Germinal center (tissue), 1 donor: ENCODE measurements around the gene MYO3B.

Experiments
- DNase-seq: peaks from one replicate; pipeline ENCODE4 v3.0.0; 2012; ENCODE audit warnings: mixed read lengths, low spot score

Gene MYO3B, protein sequence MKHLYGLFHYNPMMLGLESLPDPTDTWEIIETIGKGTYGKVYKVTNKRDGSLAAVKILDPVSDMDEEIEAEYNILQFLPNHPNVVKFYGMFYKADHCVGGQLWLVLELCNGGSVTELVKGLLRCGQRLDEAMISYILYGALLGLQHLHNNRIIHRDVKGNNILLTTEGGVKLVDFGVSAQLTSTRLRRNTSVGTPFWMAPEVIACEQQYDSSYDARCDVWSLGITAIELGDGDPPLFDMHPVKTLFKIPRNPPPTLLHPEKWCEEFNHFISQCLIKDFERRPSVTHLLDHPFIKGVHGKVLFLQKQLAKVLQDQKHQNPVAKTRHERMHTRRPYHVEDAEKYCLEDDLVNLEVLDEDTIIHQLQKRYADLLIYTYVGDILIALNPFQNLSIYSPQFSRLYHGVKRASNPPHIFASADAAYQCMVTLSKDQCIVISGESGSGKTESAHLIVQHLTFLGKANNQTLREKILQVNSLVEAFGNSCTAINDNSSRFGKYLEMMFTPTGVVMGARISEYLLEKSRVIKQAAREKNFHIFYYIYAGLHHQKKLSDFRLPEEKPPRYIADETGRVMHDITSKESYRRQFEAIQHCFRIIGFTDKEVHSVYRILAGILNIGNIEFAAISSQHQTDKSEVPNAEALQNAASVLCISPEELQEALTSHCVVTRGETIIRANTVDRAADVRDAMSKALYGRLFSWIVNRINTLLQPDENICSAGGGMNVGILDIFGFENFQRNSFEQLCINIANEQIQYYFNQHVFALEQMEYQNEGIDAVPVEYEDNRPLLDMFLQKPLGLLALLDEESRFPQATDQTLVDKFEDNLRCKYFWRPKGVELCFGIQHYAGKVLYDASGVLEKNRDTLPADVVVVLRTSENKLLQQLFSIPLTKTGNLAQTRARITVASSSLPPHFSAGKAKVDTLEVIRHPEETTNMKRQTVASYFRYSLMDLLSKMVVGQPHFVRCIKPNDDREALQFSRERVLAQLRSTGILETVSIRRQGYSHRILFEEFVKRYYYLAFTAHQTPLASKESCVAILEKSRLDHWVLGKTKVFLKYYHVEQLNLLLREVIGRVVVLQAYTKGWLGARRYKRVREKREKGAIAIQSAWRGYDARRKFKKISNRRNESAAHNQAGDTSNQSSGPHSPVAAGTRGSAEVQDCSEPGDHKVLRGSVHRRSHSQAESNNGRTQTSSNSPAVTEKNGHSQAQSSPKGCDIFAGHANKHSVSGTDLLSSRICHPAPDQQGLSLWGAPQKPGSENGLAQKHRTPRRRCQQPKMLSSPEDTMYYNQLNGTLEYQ (N-terminal part only)

DNA sequence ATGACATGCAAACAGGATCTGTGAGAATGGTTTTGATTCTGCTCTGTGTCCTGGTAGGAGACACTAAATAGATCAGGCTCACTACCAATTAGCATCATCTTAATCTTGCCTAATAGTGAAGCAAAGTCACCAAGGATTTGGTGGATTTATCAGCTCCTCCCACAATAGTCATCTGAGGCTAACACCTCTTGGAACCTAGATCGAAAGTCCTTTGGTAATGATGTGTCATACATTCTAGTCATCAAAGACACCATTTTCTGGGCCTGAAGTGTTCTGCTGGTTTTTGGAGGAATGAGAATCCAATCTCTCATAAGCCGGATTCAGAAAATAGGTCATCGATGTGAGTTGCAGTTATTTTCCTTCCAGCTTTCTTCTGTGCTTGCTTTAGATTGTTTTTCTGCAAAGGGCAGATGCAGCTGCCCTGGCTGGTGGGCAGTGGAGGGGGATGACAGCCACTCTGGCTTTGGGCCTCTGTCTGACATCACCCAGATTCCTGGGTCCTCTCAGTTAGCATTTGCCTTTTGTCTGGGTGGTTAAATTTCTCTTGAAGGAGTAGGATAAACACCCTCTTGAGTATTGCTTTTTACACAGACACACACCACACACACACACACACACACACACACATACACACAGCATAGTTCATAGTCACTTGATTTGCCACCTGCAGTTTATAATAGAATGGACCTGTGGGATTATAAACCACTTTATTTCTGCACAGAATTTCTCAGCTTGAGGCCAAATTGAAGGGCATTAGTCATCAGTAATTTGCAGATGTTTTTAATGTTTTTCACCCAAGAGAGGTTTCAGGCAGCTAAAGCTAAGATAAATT is at the start of gene MYO3B:
Gene MYO3B, plus strand, starts transcription at position 198 of the 832 bp plus-strand sequence. Its CDS starts 141 bp downstream, at position 339.
- DNase-seq: no peak

DNA sequence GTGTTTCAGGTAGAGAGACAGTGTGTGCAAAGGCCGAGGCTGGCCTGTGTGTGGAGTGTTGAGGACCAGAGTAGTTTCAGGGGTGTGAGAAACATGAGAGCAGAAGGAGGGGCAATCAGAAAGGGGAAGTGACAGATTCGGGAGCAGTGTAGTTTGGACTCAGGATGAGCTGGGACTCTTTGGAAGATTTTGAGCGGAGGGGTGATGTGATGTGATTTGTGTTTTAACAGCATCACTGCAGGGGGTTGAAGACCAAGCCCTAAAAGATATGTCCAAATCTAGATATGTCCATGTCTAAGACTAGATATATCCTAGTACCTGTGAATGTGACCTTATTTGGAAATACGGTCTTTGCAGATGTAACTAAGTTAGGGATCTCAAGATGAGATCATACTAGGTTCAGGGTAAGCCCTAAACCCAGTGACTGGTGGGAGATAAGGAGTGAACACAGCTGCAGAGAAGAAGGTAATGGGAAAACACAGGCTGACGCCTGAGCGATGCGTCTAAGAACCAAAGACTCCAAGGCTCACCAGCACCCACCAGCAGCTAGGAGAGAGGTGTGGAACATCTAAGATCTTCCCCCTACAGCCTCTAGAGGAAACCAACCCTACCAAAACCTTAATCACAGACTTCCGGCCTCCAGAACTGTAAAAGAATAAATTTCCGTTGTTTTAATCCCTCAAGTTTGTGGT is 38.5 kb upstream of the MYO3B start:
- no peak for DNase-seq

DNA sequence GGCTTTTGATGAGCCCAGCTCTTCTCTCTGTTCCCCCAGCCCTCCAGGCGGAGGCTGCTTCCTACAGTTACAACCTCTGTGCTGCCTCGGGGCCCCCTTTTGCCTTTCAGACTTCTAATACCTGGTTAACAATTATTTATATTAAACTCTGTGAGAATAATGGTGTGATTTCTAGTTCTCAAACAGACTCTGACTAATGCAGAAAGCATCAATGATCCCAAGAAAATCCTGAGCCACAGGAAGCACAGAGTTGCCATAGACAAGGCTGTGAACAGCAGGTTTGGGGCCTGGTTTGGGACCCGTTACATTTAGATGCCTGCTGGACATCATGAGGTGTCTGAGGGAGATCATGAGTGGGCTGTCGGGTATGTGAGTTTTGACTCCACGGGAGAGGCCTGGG is 37.4 kb upstream of the MYO3B start:
- no peak for DNase-seq

DNA sequence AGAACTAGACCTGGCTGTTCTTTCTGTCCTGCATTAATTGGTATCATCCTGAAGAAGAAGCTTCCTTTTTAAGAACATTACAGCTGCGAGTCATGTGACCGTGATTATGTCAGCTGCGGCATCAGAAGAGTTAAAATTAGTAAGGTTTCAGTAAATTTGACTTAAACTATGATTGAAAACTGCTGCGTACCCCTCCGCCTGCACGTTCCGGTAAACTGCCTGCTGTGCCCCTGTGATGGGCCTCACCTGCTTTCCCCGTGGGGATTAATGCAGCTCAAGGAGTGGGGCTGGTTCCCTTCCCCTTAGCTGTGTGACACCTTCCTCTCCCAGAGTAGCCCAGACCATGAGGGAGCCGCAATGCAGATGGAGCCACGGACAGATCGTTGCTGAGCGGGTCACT is 36.1 kb upstream of the MYO3B start:
- DNase-seq: peak; percentile 85

DNA sequence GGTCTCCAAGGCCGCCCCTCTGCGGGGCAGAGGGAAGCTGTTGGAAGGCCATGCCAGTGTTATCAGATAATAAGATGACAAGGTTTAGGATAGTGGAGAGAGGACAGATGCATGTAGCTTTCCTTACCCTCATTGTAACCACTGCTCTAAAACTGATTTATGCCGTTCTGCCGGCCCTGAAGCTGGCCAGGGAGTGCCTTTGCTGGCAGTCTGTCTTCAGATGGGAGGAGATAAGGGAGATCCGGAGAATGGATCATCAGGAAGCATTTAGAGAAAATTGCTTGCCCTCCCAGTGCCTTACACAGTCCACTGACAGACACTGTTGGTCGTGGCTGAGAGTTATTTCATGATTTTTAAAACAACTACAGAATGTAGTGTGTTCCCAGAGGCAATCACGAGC is 35.4 kb upstream of the MYO3B start:
- DNase-seq: no peak

DNA sequence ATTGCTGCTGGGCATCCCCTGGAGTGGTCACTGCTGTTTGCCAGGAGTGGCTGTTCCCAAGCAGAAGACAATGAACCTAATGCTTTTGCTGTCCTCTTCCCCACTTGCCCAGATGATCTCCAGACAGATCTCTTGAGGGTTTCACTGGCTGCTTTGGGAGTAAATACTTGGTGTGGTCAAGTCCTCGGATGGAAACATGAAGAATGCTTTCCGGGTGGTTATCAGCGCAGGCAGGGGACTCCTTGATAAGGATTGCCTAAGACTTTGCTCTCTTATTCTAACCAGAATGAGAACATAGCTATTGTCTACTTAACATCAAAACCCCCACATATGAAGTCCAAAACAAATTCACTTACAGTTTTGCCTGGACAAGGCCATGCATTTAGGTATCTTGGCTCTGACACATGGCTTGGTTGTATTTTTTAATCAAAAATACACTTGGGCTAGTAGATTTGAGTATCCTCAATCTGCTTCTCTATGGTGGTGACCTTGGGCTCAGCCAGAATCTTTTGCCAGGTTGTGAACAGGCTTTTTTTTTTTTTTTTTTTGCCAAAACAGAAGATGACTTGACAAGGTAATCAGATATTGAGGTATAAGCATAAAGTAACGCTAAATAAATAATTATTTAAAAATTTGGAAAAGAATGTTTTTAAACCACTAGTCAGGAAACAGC is 34.8 kb upstream of the MYO3B start:
- no peak for DNase-seq

DNA sequence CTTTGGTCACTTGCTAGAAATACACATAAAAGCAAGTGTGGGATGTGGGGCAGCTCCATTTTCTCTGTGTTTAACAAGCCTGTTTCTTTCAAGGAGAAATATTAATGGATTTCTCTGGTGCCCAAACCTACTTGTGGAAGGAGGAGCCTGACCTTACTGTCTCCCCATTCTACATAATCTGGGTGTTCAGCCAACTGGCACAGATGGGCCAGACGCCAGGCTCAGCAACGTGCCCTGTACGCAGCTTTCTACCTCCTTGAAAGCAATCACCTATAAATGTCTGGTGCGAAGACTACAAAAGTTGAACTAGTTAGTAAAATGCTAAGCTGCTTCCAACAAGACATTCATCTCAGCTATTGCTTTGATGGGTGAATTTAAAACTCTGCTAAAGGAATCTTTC is 33.2 kb upstream of the MYO3B start:
- DNase-seq: no peak

DNA sequence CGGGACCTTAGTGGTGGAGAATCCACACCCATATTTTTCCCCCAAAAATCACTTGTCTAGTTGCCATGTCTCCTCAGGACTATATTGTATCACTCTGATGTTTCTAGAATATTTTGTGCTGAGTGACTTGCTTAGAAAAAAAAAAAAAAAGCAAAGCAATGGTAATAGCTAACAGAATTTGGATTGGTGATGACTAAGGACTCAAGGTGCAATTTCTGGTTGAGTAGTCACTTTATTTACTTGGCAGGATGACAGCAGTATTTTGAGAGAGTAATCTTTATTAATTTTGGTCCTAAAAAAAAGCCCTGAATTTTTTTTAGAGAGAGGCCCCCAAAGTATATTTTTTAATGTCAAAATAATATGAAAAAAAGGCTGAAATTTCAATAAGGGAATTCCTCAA is 32.8 kb upstream of the MYO3B start:
- no peak for DNase-seq

DNA sequence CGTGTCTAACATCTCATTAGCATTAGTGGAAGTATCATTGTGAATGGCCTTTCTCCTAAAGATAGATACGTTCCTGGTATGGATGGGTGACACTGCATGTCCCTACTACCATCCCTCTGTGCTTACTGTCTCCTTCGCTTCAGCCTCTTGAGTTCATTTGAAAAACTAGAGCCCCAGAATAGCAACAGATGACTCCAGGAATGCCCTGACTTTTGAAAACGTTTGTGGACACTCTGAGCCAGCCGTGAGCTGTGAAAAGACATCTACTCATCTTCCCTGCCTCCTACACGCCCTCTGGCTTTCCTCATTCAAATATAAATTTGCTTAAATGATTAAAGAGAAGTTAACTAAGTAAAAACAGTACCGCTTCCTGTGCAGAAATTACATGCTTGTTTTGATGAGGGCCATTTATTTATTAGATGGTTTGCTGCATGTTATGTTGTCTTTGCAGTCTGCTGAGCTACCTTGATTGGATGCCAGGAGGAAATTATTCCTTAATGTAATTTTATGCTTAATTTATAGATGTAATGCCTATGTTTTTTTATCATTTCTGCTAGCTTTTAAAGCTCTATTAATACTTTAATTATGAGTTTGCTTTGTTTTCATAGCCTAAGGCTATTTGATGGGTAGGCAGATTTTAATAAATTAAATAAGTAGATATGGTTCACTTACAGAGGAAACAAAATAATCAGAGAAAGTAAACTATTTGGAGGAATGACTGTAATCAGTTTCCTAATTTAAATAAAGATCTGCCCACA is 32.1 kb upstream of the MYO3B start:
- DNase-seq: no peak

DNA sequence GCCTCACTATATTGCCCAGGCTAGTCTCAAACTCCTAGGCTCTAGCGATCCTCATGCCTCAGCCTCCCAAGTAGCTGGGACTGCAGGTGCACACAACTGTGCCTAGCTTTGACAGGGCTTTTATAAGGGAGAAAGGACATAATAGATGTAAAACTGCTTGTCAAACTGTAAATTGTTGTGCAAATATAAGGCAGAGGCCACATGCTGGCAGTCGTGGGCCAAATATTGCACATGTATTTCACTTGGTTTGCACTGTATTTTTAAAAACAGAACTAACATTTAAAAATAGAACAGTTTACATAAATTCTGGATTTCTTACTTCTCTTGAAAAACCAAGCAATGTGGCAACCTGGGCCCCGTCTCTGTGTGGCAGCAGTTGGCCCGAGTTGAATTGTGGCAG is 31.2 kb upstream of the MYO3B start:
- no peak for DNase-seq

DNA sequence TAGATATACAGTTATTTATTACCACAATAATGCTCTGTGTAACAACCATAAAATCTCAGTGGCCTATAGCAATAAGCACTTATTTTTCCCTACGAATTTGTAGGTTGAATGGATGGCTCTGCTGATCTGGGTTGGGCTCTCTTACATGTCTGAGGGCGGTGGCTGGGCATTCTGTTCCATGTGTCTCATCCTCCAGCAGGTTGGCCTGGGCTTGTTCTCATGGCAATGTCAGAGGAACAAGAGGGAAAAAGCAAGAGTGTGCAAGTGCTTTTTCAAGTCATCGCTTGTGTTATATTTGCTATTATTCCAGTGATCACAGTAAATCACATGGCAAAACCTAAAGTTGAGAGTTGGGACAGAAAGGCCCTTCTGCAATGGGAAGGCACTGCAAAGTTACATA is 30.4 kb upstream of the MYO3B start:
- DNase-seq: no peak

DNA sequence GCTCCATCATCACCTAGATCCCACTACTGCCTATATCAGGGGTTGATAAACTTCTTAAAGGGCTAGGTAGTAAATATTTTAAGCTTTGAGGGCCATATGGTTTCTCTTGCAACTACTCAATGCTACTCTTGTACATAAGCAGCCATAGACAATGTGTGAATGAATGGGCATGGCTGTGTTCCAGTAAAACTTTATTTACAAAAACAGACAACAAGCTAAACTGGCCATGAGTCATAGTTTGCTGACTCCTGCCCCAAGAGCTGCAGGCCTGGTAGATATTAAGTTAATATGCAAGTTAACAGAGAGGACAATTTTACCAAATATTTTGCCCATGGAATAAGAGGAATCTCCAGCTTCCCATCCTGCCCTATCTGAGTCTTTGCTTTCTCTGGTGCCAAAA is 29.8 kb upstream of the MYO3B start:
- DNase-seq: no peak

DNA sequence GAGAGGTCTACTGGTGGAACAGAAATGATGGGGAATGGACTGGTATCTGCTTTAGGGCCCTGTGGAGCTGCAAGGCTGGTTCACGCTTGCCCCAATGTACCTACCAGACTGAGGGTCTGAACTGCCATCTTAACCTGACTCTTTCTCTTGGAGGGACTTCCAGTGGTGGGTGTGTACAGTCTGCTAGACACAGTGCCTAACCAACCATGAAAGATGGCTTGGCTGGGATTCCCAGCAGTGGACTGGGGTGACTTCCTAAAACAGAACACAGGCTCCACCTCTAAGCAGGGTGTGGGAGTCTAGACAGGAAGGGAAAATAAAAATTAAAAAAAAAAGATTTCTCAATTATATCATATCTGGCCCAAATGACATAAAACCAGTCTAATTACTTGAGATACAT is 25.5 kb upstream of the MYO3B start:
- no peak for DNase-seq

DNA sequence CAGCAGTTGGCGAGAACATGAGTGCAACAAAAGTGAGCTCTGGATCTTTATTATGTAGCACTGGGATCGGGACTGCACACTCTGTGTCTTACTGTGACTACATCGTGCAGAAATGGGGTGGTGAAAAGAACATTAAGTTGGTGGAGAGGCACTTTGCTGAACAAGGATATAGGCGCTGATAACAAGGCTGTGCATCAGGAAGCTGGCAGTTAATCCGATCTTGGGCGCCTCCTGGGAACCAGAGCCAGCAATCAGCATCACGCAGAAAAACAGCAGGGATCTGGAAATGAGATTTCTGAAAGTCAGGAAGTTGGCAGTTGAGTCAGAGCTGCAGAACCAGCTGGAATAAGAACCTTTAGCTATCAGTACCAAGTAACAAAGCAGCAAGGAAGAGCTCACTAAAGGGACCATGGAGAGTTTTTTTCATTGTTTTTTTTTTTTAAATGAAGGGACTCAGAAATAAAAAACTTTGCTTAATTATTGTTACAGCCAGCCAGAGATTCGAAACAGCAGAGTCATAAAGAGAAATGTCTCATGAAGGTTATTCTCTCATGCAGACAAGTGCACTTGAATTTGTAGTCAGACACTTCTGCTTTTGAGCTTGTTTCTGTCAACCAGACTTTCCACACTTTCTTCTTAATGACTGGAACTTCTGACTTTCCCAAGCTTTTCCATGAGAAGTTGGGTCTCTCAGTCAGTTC is 22.8 kb upstream of the MYO3B start:
- no peak for DNase-seq

DNA sequence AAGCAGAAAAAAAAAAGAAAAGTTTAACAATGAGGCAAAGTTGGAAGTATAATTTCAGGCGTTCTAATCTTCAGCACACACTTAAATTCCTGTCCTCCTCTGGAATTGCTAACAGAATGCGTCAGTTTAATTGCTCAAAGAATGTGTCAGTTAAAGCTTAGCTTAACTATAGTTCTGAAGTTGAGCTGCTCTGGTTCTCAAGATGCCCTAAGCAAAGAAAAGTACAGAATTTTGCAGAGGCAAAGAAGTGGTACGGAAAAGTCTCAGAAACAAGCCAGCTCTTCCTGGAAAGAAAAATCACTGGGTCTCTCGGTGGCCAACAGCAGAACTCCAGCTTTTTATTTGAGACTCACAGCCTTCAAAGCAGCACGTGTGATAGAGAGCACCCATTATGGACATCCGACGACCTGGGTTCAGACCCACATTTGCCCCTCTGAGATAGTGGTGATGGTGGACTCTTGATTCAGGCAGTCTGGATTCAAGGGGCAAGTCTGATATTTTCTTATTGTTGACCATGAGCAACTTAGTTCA is 22.2 kb upstream of the MYO3B start:
- DNase-seq: no peak

DNA sequence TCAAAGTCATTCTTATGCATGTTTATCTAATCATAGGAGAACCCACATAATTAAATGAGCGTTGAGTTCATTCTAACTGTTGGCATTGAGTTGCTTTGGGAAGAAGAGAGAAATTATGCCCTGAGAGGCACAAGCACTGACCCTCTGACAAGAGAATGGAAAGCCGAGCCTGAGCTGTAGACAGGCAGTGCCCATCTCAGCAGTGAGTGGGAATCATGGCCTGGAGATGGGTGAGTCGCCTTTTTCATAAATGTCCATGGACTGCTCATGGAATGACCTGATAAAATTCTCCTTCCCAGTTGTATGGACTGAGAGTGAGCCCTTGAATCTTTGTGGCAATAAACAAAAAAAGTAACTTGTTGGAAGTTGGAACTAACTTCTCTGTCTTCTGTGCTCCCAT is 21.4 kb upstream of the MYO3B start:
- no peak for DNase-seq

DNA sequence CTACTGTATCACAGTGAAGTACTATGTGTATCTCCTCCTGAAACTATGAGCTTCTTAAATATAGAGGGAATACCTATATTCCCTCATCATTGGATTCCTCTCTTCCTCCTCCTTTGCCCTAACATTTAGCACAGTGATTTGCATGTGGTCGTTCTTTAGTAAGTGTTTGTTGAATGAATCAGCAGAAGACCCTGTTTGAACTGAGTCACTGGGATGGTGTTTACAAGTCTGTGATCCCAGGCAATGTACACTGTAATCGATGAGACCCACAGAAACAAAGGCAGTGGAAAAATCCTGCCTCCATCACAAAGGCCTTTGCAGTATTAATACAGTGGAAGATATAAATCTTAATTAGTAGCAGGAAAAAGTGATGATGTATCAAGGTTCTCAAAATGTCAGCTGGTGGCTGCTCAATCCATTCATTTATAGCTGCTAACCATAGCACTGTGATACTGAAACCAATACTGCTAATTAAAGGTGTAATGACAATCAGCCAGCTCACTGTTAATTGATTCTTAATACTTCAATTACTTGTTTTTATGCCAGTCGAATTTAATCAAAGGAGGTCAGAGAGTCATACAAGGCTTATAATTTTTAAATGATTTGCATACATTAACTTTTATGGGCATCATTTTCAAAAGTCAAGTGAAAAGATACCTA is 20.8 kb upstream of the MYO3B start:
- DNase-seq: no peak

DNA sequence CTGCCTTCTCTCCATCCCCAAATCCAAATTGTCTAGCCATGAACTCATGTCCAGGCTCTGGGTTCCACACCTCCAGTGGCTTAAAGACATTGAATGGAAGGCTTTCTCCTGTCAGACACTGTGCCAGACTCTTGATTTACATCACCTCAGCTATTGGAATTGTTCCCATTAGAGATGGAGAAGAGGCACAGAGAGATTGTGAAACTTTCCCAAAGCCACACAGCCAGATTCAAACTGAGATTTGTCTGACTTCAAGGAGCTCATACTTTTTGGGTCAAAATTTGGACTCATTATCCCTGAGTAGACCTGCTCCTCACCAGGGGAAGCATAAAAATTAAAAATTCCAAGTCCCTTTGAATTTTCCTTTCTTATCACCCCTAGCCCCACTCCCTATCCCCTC is 18.9 kb upstream of the MYO3B start:
- DNase-seq: no peak
